ENCODE results near the gene EFL1.
"Not testable (repeated sequence)": the region's sequence is repeated elsewhere in the genome, so short reads cannot be mapped to it uniquely, and the experiment has no call there.

Gene EFL1

DNA sequence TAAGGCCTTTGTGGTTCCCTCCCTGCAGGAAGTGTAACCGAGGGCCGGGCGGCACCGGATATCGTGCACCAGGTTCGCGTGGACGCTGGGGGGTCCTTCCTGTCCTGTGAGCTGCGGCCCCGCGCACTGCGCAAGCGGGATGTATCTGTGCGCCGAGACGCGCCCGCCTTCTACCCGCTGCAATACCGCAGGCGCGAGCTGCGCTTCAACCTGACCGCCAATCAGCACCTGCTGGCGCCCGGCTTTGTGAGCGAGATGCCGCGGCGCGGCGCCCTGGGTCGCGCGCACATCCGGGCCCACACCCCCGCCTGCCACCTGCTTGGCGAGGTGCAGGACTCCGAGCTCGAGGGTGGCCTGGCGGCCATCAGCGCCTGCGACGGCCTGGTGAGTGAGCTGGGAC is 36.0 kb upstream of the EFL1 start:
- TF ChIP-seq, protein P1, sequence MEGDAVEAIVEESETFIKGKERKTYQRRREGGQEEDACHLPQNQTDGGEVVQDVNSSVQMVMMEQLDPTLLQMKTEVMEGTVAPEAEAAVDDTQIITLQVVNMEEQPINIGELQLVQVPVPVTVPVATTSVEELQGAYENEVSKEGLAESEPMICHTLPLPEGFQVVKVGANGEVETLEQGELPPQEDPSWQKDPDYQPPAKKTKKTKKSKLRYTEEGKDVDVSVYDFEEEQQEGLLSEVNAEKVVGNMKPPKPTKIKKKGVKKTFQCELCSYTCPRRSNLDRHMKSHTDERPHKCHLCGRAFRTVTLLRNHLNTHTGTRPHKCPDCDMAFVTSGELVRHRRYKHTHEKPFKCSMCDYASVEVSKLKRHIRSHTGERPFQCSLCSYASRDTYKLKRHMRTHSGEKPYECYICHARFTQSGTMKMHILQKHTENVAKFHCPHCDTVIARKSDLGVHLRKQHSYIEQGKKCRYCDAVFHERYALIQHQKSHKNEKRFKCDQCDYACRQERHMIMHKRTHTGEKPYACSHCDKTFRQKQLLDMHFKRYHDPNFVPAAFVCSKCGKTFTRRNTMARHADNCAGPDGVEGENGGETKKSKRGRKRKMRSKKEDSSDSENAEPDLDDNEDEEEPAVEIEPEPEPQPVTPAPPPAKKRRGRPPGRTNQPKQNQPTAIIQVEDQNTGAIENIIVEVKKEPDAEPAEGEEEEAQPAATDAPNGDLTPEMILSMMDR (IDR thresholded peaks at IDR 0.05) = no peak
- Histone ChIP-seq H3K4me3 (ENCODE audit: low read depth in 1 of 2, low read length in 1 of 2) (no peak overlapping the region), H3K36me3 (no peaks in the 10 kb centered on the region), H3K27me3 (peaks cover 13% of the 10 kb centered on the region), H3K27ac (no peak overlapping the region), H3K9me3 (no peaks in the 10 kb centered on the region), H3K4me1 (ENCODE audit: control insufficient read depth in 1 of 2, insufficient read depth in 1 of 2, low read depth in 1 of 2, low read length in 1 of 2) (no peaks in the 10 kb centered on the region)

DNA sequence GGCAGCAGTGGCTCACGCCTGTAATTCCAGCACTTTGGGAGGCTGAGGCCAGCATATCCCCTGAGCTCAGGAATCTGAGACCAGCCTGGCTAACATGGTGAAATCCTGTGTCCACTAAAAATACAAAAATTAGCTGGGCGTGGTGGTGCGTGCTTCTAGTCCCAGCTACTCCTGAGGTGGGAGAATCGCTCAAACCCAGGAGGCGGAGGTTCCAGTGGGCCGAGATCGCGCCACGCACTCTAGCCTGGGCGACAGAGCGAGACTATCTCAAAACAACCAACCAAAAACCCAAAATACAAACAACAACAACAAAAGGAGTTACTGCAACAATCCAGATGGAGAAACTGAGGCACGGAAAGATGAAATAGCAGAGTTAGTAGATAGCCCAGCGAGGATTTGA is 35.5 kb upstream of the EFL1 start:
- Histone ChIP-seq H3K4me1 (ENCODE audit: control insufficient read depth in 1 of 2, insufficient read depth in 1 of 2, low read depth in 1 of 2, low read length in 1 of 2) (no peaks in the 10 kb centered on the region), H3K9me3 (no peaks in the 10 kb centered on the region), H3K36me3 (no peaks in the 10 kb centered on the region), H3K27ac (no peak overlapping the region), H3K27me3 (peaks cover 13% of the 10 kb centered on the region), H3K4me3 (ENCODE audit: low read depth in 1 of 2, low read length in 1 of 2) (no peak overlapping the region)
- TF ChIP-seq, protein P1 (IDR thresholded peaks at IDR 0.05) = no peak

DNA sequence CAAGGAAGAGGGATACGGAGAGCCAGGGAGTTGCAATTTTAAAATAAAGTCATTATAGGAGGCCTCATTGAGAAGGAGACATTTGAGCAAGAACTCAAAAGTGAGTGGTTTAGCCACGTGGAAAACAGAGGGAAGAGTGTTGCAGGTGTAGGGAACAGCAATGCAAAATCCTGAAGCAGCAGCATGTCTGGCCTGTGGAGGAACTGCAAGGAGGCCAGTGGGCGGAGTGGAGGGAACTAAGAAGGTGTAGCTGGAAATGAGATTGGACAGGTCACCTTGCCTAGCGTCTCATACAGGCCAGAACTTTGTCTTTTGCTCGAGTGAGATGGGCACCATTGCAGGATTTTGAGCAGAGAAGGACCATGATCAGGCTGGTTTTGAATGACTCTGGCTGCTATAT is 35.0 kb upstream of the EFL1 start:
- no peaks in the 10 kb centered on the region for H3K9me3 ChIP-seq
- H3K27me3 ChIP-seq = peaks cover 13% of the 10 kb centered on the region
- no peaks in the 10 kb centered on the region for H3K36me3 ChIP-seq
- no peak overlapping the region for H3K27ac ChIP-seq
- H3K4me3 ChIP-seq (ENCODE audit: low read depth in 1 of 2, low read length in 1 of 2) = no peak overlapping the region
- H3K4me1 ChIP-seq (ENCODE audit: control insufficient read depth in 1 of 2, insufficient read depth in 1 of 2, low read depth in 1 of 2, low read length in 1 of 2) = no peaks in the 10 kb centered on the region
- TF ChIP-seq, protein P1 (IDR thresholded peaks at IDR 0.05) = no peak

DNA sequence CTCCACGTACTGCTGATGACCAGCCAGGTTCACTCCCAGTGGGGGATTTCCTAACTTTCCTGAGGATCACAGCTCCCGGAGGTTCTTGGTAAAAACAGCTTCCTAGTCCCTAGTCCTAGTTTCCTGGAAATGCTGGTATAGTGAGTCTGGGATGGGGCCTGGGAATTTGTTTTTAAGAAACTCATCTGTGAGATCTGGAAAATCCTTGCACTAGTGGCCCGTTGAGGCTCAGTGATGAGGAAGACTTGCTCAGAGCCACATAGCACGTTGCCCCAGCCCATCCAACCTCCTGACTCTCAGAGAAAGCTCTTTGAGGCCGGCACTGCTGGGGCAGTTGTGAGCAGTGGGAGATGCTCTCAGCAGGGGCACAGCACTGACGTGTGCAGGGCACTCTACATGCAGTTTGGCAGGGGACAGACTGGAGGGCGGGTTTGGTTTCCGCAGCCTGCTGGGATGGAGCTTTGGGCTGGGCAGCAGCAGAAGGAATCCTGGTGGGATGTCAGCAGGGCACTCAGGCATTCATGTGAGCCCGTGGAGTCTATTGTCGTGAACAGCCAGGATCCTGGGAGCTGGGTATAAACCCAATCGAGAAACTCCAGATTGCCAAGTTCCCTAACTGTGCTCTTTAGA is 31.6 kb upstream of the EFL1 start:
- H3K36me3 ChIP-seq = no peaks in the 10 kb centered on the region
- H3K27ac ChIP-seq = no peak overlapping the region
- no peak overlapping the region for H3K4me3 ChIP-seq (ENCODE audit: low read depth in 1 of 2, low read length in 1 of 2)
- TF ChIP-seq, protein P1 (IDR thresholded peaks at IDR 0.05) = no peak
- H3K9me3 ChIP-seq = no peaks in the 10 kb centered on the region
- no peaks in the 10 kb centered on the region for H3K4me1 ChIP-seq (ENCODE audit: control insufficient read depth in 1 of 2, insufficient read depth in 1 of 2, low read depth in 1 of 2, low read length in 1 of 2)
- peaks cover 13% of the 10 kb centered on the region for H3K27me3 ChIP-seq

DNA sequence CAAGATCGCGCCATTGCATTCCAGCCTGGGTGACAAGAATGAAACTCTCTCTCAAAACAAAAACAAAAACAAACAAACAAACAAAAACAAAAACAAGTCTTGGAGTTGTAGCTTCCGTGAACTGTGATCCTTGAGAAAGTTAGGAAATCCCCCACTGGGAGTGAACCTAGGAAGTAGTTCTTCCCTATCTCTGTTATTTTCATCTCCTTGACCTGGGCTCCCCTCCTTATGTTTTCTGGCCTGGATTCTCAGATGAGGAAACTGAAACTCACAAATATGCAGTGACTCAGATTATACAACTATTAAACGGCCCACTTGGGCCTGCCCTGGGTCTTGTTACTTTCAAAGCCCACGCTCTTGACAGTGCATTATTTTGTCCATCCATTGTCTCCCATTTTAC is 29.7 kb upstream of the EFL1 start:
- H3K9me3 ChIP-seq = no peaks in the 10 kb centered on the region

DNA sequence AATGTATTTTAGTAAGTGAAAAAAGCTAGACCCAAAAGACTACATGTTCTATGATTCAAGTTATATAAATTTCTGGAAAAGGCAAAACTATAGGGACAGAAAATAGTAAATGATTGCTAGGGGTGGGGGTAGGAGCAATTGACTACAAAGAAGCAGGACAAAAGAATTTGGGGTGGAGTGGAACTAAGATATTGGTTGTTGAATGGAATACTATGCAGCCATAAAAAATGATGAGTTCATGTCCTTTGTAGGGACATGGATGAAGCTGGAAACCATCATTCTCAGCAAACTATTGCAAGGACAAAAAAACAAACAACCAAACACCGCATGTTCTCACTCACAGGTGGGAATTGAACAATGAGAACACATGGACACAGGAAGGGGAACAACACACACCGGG is 25.7 kb upstream of the EFL1 start:
- not testable (repeated sequence) for H3K9me3 ChIP-seq; H3K4me1 ChIP-seq (ENCODE audit: control insufficient read depth in 1 of 2, insufficient read depth in 1 of 2, low read depth in 1 of 2, low read length in 1 of 2); H3K27me3 ChIP-seq; H3K36me3 ChIP-seq; H3K27ac ChIP-seq; H3K4me3 ChIP-seq (ENCODE audit: low read depth in 1 of 2, low read length in 1 of 2)

More for the DNA sequence above, 29.7 kb upstream of the EFL1 start:
- TF ChIP-seq, protein P1 (IDR thresholded peaks at IDR 0.05) = no peak
- H3K4me3 ChIP-seq (ENCODE audit: low read depth in 1 of 2, low read length in 1 of 2) = no peak overlapping the region
- H3K36me3 ChIP-seq = no peaks in the 10 kb centered on the region
- no peak overlapping the region for H3K27ac ChIP-seq
- H3K4me1 ChIP-seq (ENCODE audit: control insufficient read depth in 1 of 2, insufficient read depth in 1 of 2, low read depth in 1 of 2, low read length in 1 of 2) = no peaks in the 10 kb centered on the region
- H3K27me3 ChIP-seq = no peaks in the 10 kb centered on the region

DNA sequence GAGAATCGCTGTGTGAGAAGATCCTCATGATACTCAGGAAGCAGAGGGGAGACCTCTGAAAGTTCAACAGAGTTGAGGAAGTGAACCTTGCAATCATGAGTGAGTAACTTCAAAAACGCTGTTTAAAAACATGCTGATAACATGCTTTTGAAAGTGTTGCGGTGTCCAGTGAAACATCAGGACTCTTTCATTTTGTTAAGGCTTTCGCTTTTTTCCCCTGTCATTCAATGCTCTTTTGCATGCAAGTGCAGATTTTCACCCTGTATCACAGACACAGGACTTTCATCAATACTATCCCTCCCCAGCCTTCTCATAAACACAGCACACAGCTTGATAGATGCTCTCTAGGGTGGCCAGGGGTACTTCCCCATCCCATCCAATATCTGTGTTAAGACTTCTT is 23.9 kb upstream of the EFL1 start:
- not testable (repeated sequence) for H3K27me3 ChIP-seq; H3K36me3 ChIP-seq; H3K9me3 ChIP-seq; H3K27ac ChIP-seq; H3K4me3 ChIP-seq (ENCODE audit: low read depth in 1 of 2, low read length in 1 of 2); H3K4me1 ChIP-seq (ENCODE audit: control insufficient read depth in 1 of 2, insufficient read depth in 1 of 2, low read depth in 1 of 2, low read length in 1 of 2)

DNA sequence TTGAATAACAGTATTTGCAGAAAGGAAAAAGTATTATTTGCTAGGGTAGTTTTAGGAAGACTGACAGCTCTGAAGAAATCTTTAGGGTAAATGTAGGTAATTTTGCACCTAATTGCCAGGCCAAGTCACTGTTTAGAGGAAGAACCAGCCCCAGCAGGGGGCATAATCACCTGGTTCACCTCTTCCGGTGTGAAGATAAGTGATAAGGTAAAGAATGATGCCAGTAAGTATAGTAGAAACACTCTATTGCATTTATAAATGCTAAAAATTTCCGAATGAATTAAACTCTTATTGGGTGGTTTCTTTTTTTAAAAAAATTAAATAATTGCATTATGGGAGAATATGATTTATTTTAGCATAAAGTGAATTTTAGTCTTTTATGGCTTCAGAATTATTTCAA is 21.8 kb upstream of the EFL1 start:
- not testable (repeated sequence) for H3K27ac ChIP-seq; H3K4me3 ChIP-seq (ENCODE audit: low read depth in 1 of 2, low read length in 1 of 2); H3K4me1 ChIP-seq (ENCODE audit: control insufficient read depth in 1 of 2, insufficient read depth in 1 of 2, low read depth in 1 of 2, low read length in 1 of 2); H3K9me3 ChIP-seq; H3K36me3 ChIP-seq
- peaks cover 22% of the 10 kb centered on the region for H3K27me3 ChIP-seq

DNA sequence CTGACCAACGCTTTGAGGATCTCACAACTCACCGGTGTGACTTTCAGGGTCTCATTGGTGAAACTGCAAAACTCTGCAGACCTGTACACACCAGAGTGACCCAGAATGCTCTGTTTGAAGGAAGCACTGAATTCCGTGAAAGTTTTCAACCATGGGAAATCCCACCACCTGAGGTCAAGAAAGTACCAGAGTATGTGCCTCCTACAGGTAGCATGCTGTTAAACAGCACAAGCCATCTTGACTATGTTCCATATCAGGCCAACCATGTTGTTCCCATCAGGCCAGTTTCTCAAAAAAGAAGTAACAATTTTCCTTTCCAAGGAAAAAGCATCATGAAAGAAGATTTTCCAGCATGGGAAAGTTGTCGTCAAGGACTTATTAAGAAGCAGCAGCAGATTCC is 19.9 kb upstream of the EFL1 start:
- not testable (repeated sequence) for H3K27ac ChIP-seq; H3K4me1 ChIP-seq (ENCODE audit: control insufficient read depth in 1 of 2, insufficient read depth in 1 of 2, low read depth in 1 of 2, low read length in 1 of 2); H3K9me3 ChIP-seq; H3K36me3 ChIP-seq; H3K4me3 ChIP-seq (ENCODE audit: low read depth in 1 of 2, low read length in 1 of 2)
- H3K27me3 ChIP-seq = peaks cover 30% of the 10 kb centered on the region

Data from neutrophil (primary cell).